NCI-H2227 (cell line): Measurements from ENCODE around the gene FKBP11.

Experiments
- DNase-seq: peaks from one replicate; lab custom pipeline; 2025; ENCODE audit not compliant: unreplicated experiment; lab: John Stamatoyannopoulos, UW

FKBP11 gene

DNA sequence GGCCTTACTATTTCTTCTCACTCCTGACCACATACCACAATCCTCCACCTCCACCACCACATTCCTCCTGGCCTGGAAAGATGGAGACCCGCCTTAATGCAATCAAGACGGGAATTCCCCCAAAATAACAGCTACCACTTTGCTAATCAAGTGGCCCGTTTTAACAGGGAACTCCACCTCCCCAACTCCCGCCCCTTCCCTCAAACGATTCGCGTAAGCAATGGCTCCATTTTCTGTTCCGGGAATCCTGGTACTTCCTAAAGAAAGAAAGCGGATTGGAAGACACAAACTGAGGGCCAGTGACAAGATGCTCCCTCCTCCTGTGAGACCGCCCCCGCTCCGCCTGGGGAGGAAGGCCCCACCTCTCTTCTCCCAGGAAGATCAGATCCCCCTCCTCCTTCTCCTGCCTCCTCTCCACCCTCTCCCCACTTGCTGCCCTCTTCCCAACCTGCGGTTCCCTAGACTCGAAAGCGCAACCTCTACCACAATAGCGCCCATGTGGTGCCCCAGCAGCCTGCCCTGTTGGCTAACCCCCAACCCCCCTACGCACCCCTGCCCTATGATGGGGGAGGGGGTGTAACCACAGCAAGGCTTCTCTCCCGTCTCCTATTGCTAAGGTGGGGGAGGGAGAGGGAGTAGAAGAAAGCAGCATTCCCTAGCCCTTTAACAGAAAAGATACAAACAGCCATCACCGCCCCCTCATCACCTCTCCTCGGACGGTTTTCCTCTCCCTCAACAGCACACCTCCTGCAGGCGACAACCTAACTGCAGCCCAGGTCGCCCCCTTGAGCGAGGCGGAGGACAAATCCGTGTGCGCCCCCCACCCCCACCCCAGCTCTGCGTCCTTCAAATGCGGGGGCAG lies 31.2 kb upstream of the FKBP11 start:
- peak; percentile 92 for DNase-seq

DNA sequence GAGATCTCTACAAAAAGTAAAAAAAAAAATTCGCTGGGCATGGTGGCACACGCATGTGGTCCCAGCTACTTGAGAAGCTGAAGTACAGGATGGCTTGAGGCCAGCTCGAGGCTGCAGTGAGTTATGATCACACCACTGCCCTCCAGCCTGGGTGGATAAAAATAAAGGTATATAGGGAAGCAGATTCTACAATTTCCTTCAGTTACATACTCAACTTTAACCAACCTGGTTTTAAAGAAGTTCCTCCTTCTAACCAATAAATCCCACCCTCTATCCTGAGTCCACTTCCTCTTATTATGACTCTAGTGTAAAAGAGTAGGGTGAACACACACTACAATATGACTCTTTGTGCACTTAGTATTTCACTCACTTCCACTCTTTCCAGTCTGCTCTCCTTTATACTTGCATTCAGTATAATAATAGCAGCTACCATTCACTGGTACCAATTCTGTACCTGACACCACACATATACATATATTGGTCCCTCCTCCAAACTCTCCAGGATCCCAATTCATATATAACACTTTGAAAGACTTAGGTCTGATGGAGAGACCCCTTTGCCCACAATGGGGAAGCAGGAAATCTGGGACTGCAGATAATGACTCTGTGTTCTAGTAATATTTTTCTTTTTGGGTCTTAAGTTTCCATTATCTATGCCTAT lies 29.7 kb upstream of the FKBP11 start:
- DNase-seq, result no peak

DNA sequence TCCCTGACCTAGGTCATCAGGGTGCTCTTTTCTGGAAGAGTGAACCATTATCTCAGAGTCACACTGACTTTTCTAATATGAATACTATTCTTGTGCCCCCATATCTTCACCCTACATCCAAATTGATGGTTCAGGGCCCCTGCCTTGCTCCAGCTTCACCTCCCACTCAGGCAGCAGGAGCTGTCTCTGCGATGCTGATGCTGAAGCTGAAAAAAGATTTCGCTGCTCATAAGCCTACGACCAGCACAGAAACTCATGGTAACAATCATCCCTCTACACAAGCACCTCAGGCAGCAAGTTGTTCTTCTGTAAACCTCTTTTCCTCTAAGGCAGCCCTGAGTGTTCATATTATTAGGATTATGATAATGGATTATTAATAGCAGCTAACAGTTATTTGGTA lies 28.8 kb upstream of the FKBP11 start:
- DNase-seq, result no peak

DNA sequence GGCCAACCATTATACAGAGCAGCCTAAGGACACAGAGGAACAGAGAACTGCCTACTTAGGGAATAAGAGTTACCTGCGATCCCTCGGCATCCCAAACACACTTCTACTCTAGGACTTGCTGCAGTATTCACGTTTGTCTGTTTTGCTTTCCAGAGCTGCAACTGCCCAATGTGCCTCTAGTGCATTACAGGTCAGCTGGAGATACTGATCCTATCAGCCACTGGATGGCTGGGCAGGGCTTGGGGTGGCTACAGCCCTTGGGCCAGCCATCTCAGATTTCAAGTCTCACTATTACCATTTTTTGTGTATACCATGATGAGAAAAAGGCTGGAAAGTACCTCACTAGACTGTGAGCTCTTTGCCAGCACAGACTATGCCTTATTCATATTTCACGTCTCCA lies 27.4 kb upstream of the FKBP11 start:
- DNase-seq, result no peak

DNA sequence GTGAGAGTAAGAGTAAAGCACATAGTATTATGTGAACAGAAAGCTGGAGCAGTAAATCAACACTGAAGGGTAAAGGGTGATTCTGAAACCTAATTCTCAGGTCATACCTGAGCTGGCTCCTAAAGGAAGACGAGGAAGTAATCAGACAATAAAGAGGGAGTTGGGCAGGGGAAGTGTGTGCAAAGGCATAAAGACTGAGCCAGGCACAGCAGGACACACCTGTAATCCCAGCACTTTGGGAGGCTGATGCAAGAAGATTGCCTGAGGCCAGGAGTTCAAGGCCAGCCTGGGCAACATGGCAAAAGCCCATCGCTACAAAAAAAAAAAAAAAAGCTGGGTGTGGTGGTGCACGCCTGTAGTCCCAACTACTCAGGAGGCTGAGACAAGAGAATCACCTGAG lies 22.4 kb upstream of the FKBP11 start:
- no peak for DNase-seq

DNA sequence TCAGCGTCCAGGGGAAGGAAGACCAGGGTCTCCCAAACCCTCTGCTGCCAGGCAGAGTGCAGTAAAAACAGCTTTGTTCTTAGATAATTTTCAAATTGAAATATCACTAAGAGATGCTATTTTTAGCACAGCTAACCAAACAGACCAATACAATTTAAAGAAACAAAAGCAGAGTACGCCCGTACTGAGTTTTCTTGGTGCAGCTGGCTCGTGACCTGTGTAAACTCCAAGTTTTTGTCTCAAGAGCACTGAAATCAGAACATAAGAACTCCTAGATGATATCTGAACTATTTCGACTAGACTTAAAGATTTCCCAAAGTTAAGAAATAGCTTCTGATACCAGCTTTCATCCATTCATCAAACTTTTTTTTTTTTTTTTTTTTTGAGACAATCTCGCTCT lies 21.7 kb upstream of the FKBP11 start:
- no peak for DNase-seq

DNA sequence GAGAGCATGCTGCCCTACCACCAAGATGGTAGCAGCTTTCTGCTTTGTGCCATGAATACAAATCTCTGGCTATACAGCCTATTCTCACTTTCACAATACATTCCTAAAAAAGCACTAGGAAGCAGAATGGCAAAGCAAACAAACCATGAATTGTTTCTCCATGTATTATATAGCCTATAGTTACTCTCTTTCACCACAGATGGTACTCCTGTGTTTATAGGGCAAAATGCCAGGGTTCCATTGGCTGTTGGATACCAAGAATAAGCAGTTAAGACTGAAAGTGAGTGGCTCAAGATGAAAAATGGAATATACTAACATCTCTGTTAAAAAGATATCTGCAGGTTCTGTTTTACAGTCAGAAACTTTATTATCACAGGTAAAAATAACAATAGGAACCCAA lies 20.9 kb upstream of the FKBP11 start:
- no peak for DNase-seq

DNA sequence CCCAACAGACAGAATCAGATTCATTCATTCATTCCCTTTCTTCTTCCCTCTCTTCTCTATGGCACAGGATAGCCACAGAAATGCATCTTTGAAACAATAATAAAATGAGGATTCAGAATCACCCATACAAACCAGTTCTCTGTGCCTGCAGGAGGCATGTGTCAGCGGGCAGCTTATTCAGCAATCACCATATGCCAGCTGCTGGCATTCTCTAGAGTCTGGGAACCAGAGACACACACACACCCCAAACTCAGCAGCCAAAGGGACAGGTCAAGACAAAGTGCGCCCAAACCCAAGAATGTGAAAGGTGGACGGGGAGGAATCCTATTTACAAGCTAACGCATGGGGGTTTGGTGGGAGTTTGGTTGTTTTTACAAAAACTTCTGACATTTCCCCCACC lies 17.9 kb upstream of the FKBP11 start:
- DNase-seq, result no peak

DNA sequence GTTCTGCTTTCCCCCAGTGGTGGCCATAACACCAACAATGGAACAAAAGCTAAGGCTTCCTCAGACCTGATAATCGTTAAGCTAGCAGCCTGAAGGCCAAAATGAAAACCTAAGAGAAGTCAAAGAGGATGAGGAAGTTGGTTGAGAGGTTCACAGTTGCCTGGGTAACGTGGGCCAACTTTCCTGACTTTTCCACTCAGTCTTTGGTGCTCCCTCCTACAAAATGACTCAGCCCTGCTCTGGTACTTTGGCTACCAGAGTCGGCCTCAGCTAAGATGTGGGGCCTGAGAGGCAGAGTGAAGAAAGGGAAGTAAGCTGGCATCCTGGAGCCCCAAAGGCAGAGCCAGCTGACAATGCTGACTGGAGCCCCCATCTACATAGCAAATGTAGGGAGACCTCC lies 14.9 kb upstream of the FKBP11 start:
- DNase-seq, result no peak

DNA sequence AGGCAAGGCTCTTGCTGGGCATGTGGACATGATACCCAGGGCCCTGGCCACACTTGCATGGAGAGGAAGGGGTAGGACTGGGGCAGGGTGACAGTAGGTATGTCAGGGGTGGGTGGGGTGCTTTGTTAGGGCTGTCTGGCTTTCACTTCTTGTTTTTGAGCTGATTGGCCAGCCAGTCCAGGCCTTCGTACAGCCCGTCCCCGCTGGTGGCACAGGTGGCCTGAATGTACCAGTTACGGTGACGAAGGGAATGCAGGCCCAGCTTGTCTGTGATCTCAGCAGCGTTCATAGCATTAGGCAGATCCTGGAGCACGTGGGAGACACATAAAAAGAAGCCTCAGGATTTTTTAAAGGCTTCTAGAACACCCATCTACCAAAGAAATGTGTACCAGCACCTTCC lies 13.5 kb upstream of the FKBP11 start:
- no peak for DNase-seq

DNA sequence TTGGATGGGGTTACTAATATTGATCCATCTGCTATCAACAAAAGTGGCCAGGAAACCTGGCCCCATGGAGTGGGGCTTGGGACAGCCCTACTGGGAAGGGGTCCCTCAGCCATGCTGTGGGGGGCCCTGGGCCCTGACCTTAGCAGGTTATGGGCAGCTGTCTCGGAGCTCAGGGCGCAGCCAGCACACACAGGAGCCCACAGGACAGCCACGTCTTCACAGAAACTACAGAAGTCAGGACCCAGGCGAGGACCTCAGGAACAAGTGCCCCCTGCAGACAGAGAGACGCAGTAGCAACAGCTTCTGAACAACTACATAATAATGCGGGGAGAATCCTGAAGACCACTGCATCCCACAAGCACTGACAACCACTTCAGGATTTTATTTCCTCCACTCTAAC lies 11.9 kb upstream of the FKBP11 start:
- DNase-seq, result no peak

DNA sequence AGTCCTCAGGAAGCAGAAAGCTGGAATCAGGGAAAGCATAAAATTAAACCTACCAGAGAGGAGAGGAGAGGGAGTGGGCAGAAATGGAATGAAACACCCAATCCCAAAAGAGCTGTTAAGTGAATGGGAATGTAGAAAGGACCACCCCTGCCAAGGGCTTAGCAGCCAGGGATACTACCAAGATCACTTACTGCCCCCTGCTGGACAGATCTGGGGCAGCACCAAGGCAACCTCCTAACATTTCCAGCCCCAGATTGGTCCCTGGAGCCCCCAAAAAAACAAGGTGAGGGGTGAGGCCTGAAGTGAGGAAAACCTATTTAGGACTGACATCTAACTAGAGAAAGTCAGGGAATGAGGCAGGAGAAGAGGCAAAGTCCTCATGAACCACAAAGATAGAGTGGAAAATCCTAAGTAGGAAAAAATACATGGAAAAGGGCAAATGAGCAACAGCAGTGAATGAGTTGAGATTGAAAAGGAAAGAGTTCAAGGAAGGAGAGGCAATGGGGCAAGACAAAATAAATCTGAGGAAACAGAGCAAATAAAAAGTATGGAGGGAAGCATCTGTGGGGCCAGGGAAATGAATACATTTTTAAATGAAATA lies 11.2 kb upstream of the FKBP11 start:
- peak; percentile 67 for DNase-seq

DNA sequence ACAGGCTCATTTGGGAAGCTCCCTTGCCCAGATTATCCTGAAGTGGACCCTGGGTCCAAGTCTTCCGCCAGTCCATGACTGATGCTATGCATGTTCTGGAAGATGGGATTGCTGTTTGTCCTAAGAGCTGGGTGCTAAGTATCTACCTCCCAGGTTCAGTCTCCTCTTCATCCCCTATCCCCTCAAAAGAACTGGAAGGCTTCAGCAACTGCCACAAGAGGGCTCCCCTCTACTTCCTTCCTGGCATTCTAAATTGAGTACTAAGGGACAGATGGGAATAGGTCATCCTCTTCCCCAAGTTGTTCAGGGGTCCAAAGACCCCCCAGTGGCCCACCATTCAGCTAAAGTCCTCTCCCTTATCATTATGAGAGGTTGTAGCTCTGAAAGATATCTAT lies 9.0 kb upstream of the FKBP11 start:
- DNase-seq, result no peak

DNA sequence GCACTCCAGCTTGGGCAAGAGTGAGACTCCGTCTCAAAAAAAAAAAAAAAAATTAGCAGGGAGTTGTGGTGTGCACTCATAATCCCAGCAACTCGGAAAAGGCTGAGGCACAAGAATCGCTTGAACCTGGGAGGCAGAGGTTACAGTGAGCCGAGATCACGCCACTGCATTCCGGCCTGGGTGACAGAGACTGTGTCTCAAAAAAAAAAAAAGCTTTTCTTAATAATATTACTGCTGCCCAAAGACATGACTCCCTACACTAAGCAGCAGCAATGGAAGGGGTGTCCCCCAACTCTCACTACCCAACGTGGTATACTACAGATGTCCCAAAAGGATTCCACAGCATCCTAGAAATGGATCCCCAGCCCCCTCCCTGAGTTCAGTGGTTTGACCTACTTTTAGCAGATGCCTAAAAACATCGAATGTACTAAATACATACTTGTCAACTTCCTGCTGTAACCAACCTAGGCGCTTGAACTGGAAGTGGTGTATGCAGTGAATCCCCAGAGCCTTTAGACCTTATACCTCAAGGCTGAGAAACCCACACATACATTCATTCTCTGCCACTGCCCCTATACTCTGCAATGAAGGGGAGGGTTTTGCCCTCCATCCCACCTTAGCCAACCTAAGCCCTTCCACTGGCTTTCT lies 8.5 kb upstream of the FKBP11 start:
- DNase-seq, result no peak

DNA sequence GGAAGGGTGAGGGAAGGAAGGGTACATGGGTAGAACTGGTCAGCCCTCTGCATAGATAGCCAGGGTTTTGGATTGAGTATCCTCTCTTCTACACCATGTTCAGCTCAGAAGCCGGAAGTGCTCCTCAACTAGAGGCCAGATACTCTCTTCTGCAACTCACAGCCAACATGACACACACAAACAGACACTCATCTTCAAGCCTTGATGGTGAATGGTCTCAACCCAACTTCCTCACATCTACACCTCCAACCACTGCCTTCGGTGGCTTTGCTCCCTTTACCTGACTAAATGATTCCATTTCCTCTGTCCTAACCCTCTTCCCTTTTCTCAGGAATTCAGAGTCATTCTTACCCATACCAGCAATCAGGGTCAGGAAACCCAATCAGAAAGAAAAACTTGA lies 7.6 kb upstream of the FKBP11 start:
- no peak for DNase-seq

DNA sequence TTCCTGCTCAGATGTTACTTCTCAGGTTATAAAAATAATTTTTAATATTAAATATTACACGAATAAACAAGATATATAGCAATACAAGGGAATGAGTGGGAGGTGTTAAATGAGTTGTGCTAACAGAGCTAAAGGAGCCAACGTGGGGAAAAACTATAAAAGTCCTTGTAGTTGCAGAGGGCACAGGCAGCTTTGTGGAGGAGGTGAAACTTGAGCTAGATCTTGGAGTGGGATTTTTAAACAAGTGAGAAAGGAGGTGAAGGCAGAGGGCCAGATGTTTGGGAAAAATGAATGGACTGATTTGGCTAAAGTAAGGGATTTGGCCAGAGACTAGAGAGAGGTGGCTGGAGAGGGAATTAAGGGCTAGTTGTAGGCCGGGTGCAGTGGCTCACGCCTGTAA lies 5.2 kb upstream of the FKBP11 start:
- DNase-seq, result no peak

DNA sequence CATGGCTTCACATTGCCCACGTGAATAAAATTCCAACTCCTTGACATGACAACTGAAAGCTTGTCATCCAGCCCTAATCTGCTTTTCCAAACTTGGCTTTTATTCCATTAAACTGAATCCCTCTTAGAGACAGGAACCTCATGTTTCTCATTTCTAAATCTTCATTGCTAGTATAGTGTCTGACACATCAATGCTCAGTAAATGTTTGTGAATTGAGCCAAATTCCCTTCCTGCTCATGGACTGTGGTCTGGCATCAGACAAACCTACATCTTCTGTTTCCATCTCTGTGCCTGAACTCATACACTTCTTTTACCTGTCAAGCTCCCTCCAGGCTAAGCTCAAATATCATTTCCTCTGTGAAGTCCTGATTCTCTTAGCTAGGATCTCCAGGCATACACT lies 4.3 kb upstream of the FKBP11 start:
- DNase-seq, result no peak

DNA sequence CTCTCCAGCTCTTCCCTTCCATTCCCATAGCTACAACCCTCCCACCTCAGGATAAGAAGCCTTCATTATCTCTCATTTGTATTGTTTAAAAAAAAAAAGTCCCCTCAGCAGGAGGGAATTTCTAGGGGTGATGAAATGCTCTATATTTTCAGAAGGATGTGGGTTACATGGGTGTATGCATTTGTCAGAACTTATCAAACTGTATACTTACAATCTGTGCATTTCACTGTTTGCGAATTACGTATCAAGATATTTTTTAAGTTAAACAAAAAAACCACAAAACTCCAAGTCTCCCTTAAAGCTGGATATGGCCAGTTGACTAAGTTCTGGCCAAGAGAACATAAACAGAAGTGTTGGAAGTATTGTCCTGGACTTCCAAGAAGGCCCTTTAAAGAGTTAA lies 2.0 kb upstream of the FKBP11 start:
- DNase-seq, result no peak

DNA sequence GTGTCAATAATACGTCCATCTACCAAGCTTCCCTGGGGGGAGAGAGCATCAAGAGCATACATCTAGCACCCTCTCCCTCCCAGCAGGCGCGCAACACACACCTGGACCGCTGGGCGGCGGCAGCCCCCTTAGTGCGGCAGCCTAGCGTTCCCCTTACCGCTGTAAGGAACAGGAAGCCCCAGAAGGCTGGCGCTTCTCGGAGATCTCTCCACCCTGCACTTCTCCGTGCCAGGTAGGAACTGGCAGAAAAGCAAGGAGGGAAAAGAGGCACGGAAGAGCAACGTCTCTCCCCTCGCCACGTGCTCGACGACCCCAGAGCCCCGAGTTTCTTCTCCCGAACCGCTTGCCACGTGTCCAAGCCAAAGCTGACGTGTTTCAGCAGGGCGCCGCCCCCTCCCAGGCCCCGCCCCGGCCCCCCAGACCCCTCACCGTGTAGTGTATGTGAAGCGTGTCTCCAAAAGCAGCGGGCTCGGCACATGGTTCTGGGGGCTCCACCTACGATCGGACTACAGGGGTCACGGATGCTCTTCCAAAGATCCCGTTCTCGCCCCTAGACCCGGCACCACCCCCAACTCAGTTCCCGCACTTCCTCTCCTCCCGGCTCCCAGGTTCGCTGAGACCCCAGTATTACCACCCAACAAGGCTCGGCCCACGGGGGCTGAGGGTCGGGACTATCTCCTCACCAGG lies 532 bp downstream of the FKBP11 start:
- no peak for DNase-seq

DNA sequence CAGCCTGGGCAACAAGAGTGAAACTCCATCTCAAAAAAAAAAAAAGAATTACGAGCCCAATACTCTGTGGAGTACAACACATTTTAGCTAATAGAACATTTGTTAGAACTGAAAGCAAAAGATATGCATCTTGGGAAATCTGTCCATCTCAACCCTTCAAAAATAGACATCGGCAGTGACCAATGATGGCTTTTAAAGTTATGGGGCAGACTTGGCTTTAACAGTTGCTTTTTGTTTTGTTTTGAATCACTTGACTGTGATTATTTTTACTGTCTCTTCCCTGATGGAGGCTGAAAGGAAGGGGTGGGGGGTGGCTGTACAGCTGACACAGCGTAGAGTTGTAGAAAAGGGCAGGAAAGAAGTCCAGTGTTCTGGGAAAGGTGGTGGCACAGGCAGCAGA lies 2.2 kb downstream of the FKBP11 start:
- no peak for DNase-seq

DNA sequence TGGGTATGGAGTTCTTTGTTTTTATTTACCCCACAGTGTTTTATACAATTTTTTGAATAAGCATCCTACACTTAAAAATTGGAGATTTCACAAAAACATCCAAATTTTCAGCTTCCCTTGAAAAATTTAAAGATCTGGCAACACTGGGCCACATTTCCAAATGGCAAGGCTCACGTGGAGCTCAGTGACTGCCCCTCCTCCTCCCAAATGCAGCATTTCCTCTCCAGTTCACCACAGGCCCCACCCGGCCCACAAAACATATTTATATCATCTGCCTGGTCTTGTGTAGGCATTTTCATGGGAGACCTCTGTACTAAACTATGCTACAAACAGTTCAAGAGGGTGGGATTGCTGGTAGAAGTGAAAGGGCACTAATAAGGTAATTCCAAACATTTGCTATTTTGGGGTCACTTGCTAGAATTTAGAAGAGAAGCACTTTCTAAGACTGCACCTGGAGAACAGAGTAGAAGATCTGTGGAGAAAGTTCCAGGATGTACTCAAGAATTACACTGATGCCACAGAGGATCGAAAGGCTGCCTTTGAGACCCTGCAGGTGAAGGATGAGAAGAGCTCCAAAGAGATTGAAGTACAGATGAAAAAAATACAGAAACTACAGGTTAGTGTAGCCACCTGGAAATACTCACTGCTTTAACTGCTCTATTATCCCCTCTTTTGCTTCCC lies 7.3 kb downstream of the FKBP11 start:
- DNase-seq, result no peak
